Mammary epithelial cell (primary cell): Measurements from ENCODE around the gene HPS1.

Experiments
- EZH2 ChIP-seq: IDR thresholded peaks from 2 replicates; pipeline ENCODE4 v1.6.1; 2012; ENCODE audit warnings: low read length, inconsistent platforms, borderline replicate concordance
- TF ChIP-seq, protein P1 (sequence below), 2 donors: IDR thresholded peaks in 1 of 2; conservative IDR thresholded peaks in 1 of 2; 2 replicates each; pipeline ENCODE4 v1.5.1; 2011 to 2012; ENCODE audit warnings: inconsistent platforms in 2 of 2, low read length in 2 of 2, mild to moderate bottlenecking in 2 of 2, control low read depth in 1 of 2, low read depth in 1 of 2; ENCODE audit not compliant: insufficient read depth in 1 of 2; ENCODE audit errors: extremely low read depth in 1 of 2

DNA sequence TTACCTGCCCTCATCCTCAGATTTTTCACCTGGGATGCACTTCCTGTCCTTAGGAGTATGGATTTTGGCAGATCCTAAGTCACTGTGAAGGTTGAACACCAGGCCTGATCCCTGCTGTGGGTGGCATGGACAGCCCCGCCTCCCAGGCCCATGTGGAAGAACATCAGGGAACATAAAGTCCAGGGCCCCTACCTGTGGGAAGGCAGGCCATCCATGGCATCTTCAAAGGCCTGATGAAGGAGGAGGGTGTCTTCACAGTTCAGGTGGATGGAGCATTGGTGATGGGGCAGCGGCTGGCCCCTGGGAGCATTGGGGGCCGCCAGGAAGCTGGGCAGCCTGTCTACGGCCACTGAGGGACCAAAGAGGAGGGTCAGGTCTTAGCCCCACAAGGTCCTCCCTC, 56.3 kb downstream of the HPS1 start:
- TF ChIP-seq EZH2 = no peak
- TF ChIP-seq, protein P1, sequence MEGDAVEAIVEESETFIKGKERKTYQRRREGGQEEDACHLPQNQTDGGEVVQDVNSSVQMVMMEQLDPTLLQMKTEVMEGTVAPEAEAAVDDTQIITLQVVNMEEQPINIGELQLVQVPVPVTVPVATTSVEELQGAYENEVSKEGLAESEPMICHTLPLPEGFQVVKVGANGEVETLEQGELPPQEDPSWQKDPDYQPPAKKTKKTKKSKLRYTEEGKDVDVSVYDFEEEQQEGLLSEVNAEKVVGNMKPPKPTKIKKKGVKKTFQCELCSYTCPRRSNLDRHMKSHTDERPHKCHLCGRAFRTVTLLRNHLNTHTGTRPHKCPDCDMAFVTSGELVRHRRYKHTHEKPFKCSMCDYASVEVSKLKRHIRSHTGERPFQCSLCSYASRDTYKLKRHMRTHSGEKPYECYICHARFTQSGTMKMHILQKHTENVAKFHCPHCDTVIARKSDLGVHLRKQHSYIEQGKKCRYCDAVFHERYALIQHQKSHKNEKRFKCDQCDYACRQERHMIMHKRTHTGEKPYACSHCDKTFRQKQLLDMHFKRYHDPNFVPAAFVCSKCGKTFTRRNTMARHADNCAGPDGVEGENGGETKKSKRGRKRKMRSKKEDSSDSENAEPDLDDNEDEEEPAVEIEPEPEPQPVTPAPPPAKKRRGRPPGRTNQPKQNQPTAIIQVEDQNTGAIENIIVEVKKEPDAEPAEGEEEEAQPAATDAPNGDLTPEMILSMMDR (conservative IDR thresholded peaks at IDR 0.05 in 1 of 2, IDR thresholded peaks at IDR 0.05 in 1 of 2; ENCODE audit: extremely low read depth in 1 of 2, insufficient read depth in 1 of 2, low read depth in 1 of 2, low read length in 2 of 2) = no peak
